Measurements from ENCODE around the gene NACC2. TPM values are rescaled to one million over a fixed set of nuclear protein-coding genes. Genes with fewer than 3 reads are reported as not detected.

Gene NACC2
- total RNA-seq, 2 experiments from 2014 or later: 8.1 to 8.5 TPM

GRCh38 chr9:136098210-136098609 lies 3.1 kb upstream of the NACC2 start:
- Mint-ChIP-seq H3K9me3 (no peaks in the 10 kb centered on the region), H3K4me1 (ENCODE audit: low read depth) (peaks cover 16% of the 10 kb centered on the region), H3K27me3 (no peaks in the 10 kb centered on the region), H3K27ac (no peak overlapping the region), H3K4me3 (no peak overlapping the region), H3K36me3 (no peaks in the 10 kb centered on the region)
- intact Hi-C loops (cut with micrococcal nuclease): no loop called here
- no peak for DNase-seq
- POLR2A ChIA-PET: no interaction called here
- CTCF ChIA-PET: interaction anchor here (4.1 kb wide), 1 partner anchor 24 kb away, joined by 16 read pairs; no protein-coding TSS in a partner anchor

- CTCF ChIA-PET: interaction anchor here (0.7 to 4.1 kb wide), 3 partner anchors 10 to 206 kb away, joined by 3 to 16 read pairs (median 3); no protein-coding TSS in a partner anchor
- POLR2A ChIA-PET: interaction anchor here (1.1 to 3.3 kb wide), 2 partner anchors 10 to 13 kb away, joined by 8 to 19 read pairs; no protein-coding TSS in a partner anchor
- peak overlapping the region; percentile 63 for H3K4me3 Mint-ChIP-seq
These were observed 1.5 kb upstream of the NACC2 start for GRCh38 chr9:136096505-136097001.

GRCh38 chr9:136093995-136094881 lies 851 bp downstream of the NACC2 start:
- CTCF ChIA-PET: interaction anchor here (0.6 to 1.8 kb wide), 4 partner anchors 23 to 169 kb away, joined by 3 to 11 read pairs (median 3); no protein-coding TSS in a partner anchor
- POLR2A ChIA-PET: interaction anchor here (0.8 to 3.3 kb wide), 5 partner anchors 10 to 24 kb away, joined by 3 to 19 read pairs (median 8); no protein-coding TSS in a partner anchor
- intact Hi-C loops (cut with micrococcal nuclease): loop anchor here (2.0 kb wide), 1 partner anchor 15 kb away; no protein-coding TSS in a partner anchor
- DNase-seq: peak; percentile 77
- Mint-ChIP-seq H3K27ac (peak overlapping the region; percentile 45), H3K9me3 (no peaks in the 10 kb centered on the region), H3K36me3 (peaks cover 2% of the 10 kb centered on the region), H3K4me3 (peak overlapping the region; percentile 76), H3K27me3 (no peaks in the 10 kb centered on the region), H3K4me1 (ENCODE audit: low read depth) (peaks cover 24% of the 10 kb centered on the region)

More at GRCh38 chr9:136096505-136097001, 1.5 kb upstream of the NACC2 start:
- H3K27me3 Mint-ChIP-seq: no peaks in the 10 kb centered on the region
- H3K4me1 Mint-ChIP-seq (ENCODE audit: low read depth): peaks cover 20% of the 10 kb centered on the region
- intact Hi-C loops (cut with micrococcal nuclease): no loop called here
- peaks cover 2% of the 10 kb centered on the region for H3K36me3 Mint-ChIP-seq
- H3K9me3 Mint-ChIP-seq: no peaks in the 10 kb centered on the region
- no peak for DNase-seq
- H3K27ac Mint-ChIP-seq: no peak overlapping the region

GRCh38 chr9:136093346-136093986 lies 1.6 kb downstream of the NACC2 start:
- Mint-ChIP-seq H3K27me3 (no peaks in the 10 kb centered on the region), H3K4me3 (peak overlapping the region; percentile 76), H3K36me3 (peaks cover 2% of the 10 kb centered on the region), H3K4me1 (ENCODE audit: low read depth) (peaks cover 19% of the 10 kb centered on the region), H3K9me3 (no peaks in the 10 kb centered on the region), H3K27ac (peak overlapping the region; percentile 45)
- CTCF ChIA-PET: interaction anchor here (0.6 to 1.8 kb wide), 3 partner anchors 24 to 128 kb away, joined by 3 to 11 read pairs (median 3); no protein-coding TSS in a partner anchor
- POLR2A ChIA-PET: interaction anchor here (0.8 to 3.3 kb wide), 2 partner anchors 13 to 24 kb away, joined by 3 to 19 read pairs; no protein-coding TSS in a partner anchor
- intact Hi-C loops (cut with micrococcal nuclease): no loop called here
- DNase-seq: no peak

- Mint-ChIP-seq H3K27me3 (no peaks in the 10 kb centered on the region), H3K4me3 (peak overlapping the region; percentile 59), H3K27ac (peak overlapping the region; percentile 38), H3K36me3 (peaks cover 2% of the 10 kb centered on the region), H3K4me1 (ENCODE audit: low read depth) (peaks cover 17% of the 10 kb centered on the region), H3K9me3 (no peaks in the 10 kb centered on the region)
- ChIA-PET POLR2A (no interaction called here), CTCF (interaction anchor here (0.6 kb wide), 1 partner anchor 26 kb away, joined by 4 read pairs; no protein-coding TSS in a partner anchor)
- DNase-seq: no peak
- intact Hi-C loops (cut with micrococcal nuclease): no loop called here
These were observed 2.3 kb downstream of the NACC2 start for GRCh38 chr9:136092741-136093140.

GRCh38 chr9:136092353-136092650 lies 2.8 kb downstream of the NACC2 start:
- H3K27me3 Mint-ChIP-seq: no peaks in the 10 kb centered on the region
- no peak overlapping the region for H3K27ac Mint-ChIP-seq
- H3K9me3 Mint-ChIP-seq: no peaks in the 10 kb centered on the region
- peaks cover 17% of the 10 kb centered on the region for H3K4me1 Mint-ChIP-seq (ENCODE audit: low read depth)
- H3K36me3 Mint-ChIP-seq: peaks cover 2% of the 10 kb centered on the region
- no peak for DNase-seq
- no peak overlapping the region for H3K4me3 Mint-ChIP-seq
- POLR2A ChIA-PET: interaction anchor here (0.7 kb wide), 1 partner anchor 14 kb away, joined by 3 read pairs; no protein-coding TSS in a partner anchor
- CTCF ChIA-PET: interaction anchor here (0.6 kb wide), 1 partner anchor 25 kb away, joined by 4 read pairs; no protein-coding TSS in a partner anchor
- intact Hi-C loops (cut with micrococcal nuclease): no loop called here

GRCh38 chr9:136091582-136092352 lies 3.3 kb downstream of the NACC2 start:
- intact Hi-C loops (cut with micrococcal nuclease): no loop called here
- peaks cover 17% of the 10 kb centered on the region for H3K4me1 Mint-ChIP-seq (ENCODE audit: low read depth)
- H3K36me3 Mint-ChIP-seq: peaks cover 2% of the 10 kb centered on the region
- ChIA-PET POLR2A (interaction anchor here (0.7 to 1.6 kb wide), 2 partner anchors 15 to 18 kb away, joined by 3 to 7 read pairs; no protein-coding TSS in a partner anchor), CTCF (interaction anchor here (0.6 to 3.6 kb wide), 2 partner anchors 25 to 30 kb away, joined by 4 to 58 read pairs; no protein-coding TSS in a partner anchor)
- H3K27ac Mint-ChIP-seq: no peak overlapping the region
- H3K4me3 Mint-ChIP-seq: no peak overlapping the region
- H3K9me3 Mint-ChIP-seq: no peaks in the 10 kb centered on the region
- no peak for DNase-seq
- no peaks in the 10 kb centered on the region for H3K27me3 Mint-ChIP-seq

GRCh38 chr9:136090768-136091581 lies 4.1 kb downstream of the NACC2 start:
- POLR2A ChIA-PET: interaction anchor here (1.6 kb wide), 1 partner anchor 19 kb away, joined by 7 read pairs; no protein-coding TSS in a partner anchor
- no peak overlapping the region for H3K27ac Mint-ChIP-seq
- peaks cover 2% of the 10 kb centered on the region for H3K36me3 Mint-ChIP-seq
- H3K27me3 Mint-ChIP-seq: no peaks in the 10 kb centered on the region
- CTCF ChIA-PET: interaction anchor here (1.2 to 3.6 kb wide), 3 partner anchors 16 to 31 kb away, joined by 4 to 58 read pairs (median 10); no protein-coding TSS in a partner anchor
- peaks cover 13% of the 10 kb centered on the region for H3K4me1 Mint-ChIP-seq (ENCODE audit: low read depth)
- intact Hi-C loops (cut with micrococcal nuclease): no loop called here
- H3K4me3 Mint-ChIP-seq: no peak overlapping the region
- no peaks in the 10 kb centered on the region for H3K9me3 Mint-ChIP-seq
- no peak for DNase-seq

GRCh38 chr9:136090056-136090735 lies 4.9 kb downstream of the NACC2 start:
- H3K27ac Mint-ChIP-seq: no peak overlapping the region
- H3K4me3 Mint-ChIP-seq: no peak overlapping the region
- CTCF ChIA-PET: interaction anchor here (0.7 to 3.6 kb wide), 8 partner anchors 11 to 186 kb away, joined by 3 to 58 read pairs (median 4); no protein-coding TSS in a partner anchor
- intact Hi-C loops (cut with micrococcal nuclease): no loop called here
- POLR2A ChIA-PET: interaction anchor here (1.6 kb wide), 1 partner anchor 19 kb away, joined by 7 read pairs; no protein-coding TSS in a partner anchor
- H3K9me3 Mint-ChIP-seq: no peaks in the 10 kb centered on the region
- DNase-seq: no peak
- no peaks in the 10 kb centered on the region for H3K27me3 Mint-ChIP-seq
- peaks cover 2% of the 10 kb centered on the region for H3K36me3 Mint-ChIP-seq
- H3K4me1 Mint-ChIP-seq (ENCODE audit: low read depth): peaks cover 13% of the 10 kb centered on the region

GRCh38 chr9:136089697-136090045 lies 5.4 kb downstream of the NACC2 start:
- POLR2A ChIA-PET: no interaction called here
- no peak for DNase-seq

More at GRCh38 chr9:136089697-136090045, 5.4 kb downstream of the NACC2 start:
- intact Hi-C loops (cut with micrococcal nuclease): loop anchor here (1.0 kb wide), 1 partner anchor 34 kb away; no protein-coding TSS in a partner anchor
- no peaks in the 10 kb centered on the region for H3K27me3 Mint-ChIP-seq
- CTCF ChIA-PET: interaction anchor here (0.6 to 3.6 kb wide), 9 partner anchors 12 to 185 kb away, joined by 3 to 58 read pairs (median 4); no protein-coding TSS in a partner anchor
- no peak overlapping the region for H3K4me3 Mint-ChIP-seq
- H3K27ac Mint-ChIP-seq: no peak overlapping the region
- H3K4me1 Mint-ChIP-seq (ENCODE audit: low read depth): peaks cover 14% of the 10 kb centered on the region
- no peaks in the 10 kb centered on the region for H3K9me3 Mint-ChIP-seq
- peaks cover 2% of the 10 kb centered on the region for H3K36me3 Mint-ChIP-seq
